ENCODE data around the gene DNAI2. TPM values are rescaled to one million over a fixed set of nuclear protein-coding genes. Genes with fewer than 3 reads are reported as not detected.

DNAI2 gene
- total RNA-seq, 1 donor from 2014 or later = not detected

- no peak for DNase-seq (ENCODE audit: low spot score)
These were observed 86.8 kb downstream of the DNAI2 start for GRCh38 chr17:74360899-74361229.

GRCh38 chr17:74361230-74362068 lies 87.4 kb downstream of the DNAI2 start, which contains the start of gene BTBD17:
TSS of gene BTBD17 (minus strand) at chr17:74361868. CDS start at chr17:74361819, 49 bp downstream.
- DNase-seq (ENCODE audit: low spot score) = no peak

DNA sequence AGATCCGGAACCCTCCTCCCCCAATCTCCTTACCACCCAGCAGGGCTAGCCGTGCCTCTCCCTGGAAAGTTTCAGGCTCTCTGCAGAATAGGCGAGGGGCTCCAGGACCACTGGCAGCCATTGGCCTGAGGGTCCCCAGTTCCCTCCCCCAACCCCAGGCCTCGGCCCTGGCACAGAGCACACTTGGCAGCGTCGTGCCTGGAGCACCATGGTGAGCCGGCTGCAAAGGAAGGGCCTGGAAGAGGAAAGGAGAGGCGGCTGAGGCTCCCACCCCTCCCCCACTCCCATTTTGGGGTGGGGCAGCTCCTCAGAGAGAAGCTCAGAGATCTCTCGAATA lies 88.0 kb downstream of the DNAI2 start:
- no peak for DNase-seq (ENCODE audit: low spot score)

- no peak for DNase-seq (ENCODE audit: low spot score)
These were observed 88.9 kb downstream of the DNAI2 start for GRCh38 chr17:74362810-74363498.

Other genes starting within 250 kb of the DNAI2 start
- gene RPL38, start 70.6 kb upstream of the DNAI2 start, total RNA-seq (ENCODE audit: insufficient read depth, low replicate concordance) = 1,471 TPM
- gene TTYH2, start 60.7 kb upstream of the DNAI2 start, total RNA-seq (ENCODE audit: insufficient read depth, low replicate concordance) = 1.2 TPM
- gene KIF19, start 52.0 kb downstream of the DNAI2 start, total RNA-seq (ENCODE audit: insufficient read depth, low replicate concordance) = 1.4 TPM
- gene BTBD17, start 87.6 kb downstream of the DNAI2 start, total RNA-seq (ENCODE audit: insufficient read depth, low replicate concordance) = not detected
- 1.2 TPM for gene GPR142, start 93.3 kb downstream of the DNAI2 start, total RNA-seq (ENCODE audit: insufficient read depth, low replicate concordance)
- 17.1 TPM for gene GPRC5C, start 157.9 kb downstream of the DNAI2 start, total RNA-seq (ENCODE audit: insufficient read depth, low replicate concordance)
- gene CD300A, start 192.4 kb downstream of the DNAI2 start, total RNA-seq (ENCODE audit: insufficient read depth, low replicate concordance) = 7.2 TPM

Data from umbilical cord (tissue), 2 donors.